Tibial nerve (tissue), 3 donors: ENCODE measurements around the gene ICE2.

Experiments used
- CTCF ChIP-seq, 5 experiments: fragments of 200-600 bp in 3 of 5; fragments of 450-650 bp in 2 of 5; sonication (generic) in 3 of 5; IDR thresholded peaks; one replicate each; pipeline ENCODE4 v1.5.1; 2016 to 2019; ENCODE audit warnings: antibody characterized with exemption in 5 of 5, mild to moderate bottlenecking in 3 of 5, moderate library complexity in 2 of 5
- POLR2A ChIP-seq, 2 donors: fragments of 450-650 bp; IDR thresholded peaks; one replicate each; pipeline ENCODE4 v1.6.1; 2017; ENCODE audit warnings: antibody characterized with exemption in 2 of 2, mild to moderate bottlenecking in 2 of 2, moderate library complexity in 2 of 2

- no peak for TF ChIP-seq CTCF (IDR thresholded peaks at IDR 0.05)
- TF ChIP-seq POLR2A (IDR thresholded peaks at IDR 0.05) = no peak
Measured at GRCh38 chr15:60419753-60420152, 59.2 kb downstream of the ICE2 start.
